Neutrophil (primary cell): Measurements from ENCODE around the gene RABGAP1L.

Source experiments
- H3K27ac ChIP-seq: fragments of 200-600 bp; sonication (generic); 2 replicates; pipeline ENCODE4 v1.5.1; 2016; ENCODE audit warnings: mild to moderate bottlenecking, moderate library complexity
- H3K27me3 ChIP-seq: fragments of 200-600 bp; sonication (generic); 2 replicates; pipeline ENCODE4 v1.6.0; 2016; ENCODE audit warnings: mild to moderate bottlenecking
- H3K36me3 ChIP-seq: fragments of 200-600 bp; sonication (generic); 2 replicates; pipeline ENCODE4 v1.5.1; 2017
- H3K4me1 ChIP-seq, 2 experiments: fragments of 200-600 bp in 1 of 2; sonication (generic) in 1 of 2; 1 replicate in 1 of 2; 2 replicates in 1 of 2; pipeline versions ENCODE4 v1.5.1 to v1.6.1; 2013 to 2016; ENCODE audit warnings: low read depth in 1 of 2, low read length in 1 of 2, mild to moderate bottlenecking in 1 of 2, moderate library complexity in 1 of 2; ENCODE audit not compliant: control insufficient read depth in 1 of 2, insufficient read depth in 1 of 2
- H3K4me3 ChIP-seq, 2 experiments: fragments of 200-600 bp in 1 of 2; sonication (generic) in 1 of 2; 1 replicate in 1 of 2; 2 replicates in 1 of 2; pipeline ENCODE4 v1.5.1; 2013 to 2016; ENCODE audit warnings: low read depth in 1 of 2, low read length in 1 of 2, mild to moderate bottlenecking in 1 of 2, moderate library complexity in 1 of 2
- H3K9me3 ChIP-seq: fragments of 200-600 bp; sonication (generic); 2 replicates; pipeline ENCODE4 v1.5.1; 2016
- CTCF ChIP-seq: fragments of 200-600 bp; sonication (generic); IDR thresholded peaks from 2 replicates; pipeline ENCODE4 v1.5.1; 2016; ENCODE audit warnings: antibody characterized with exemption

The RABGAP1L gene

GRCh38 chr1:174971902-174972301 lies 812.6 kb downstream of the RABGAP1L start:
- H3K27ac ChIP-seq = peak overlapping the region; percentile 67
- no peaks in the 10 kb centered on the region for H3K9me3 ChIP-seq
- no peaks in the 10 kb centered on the region for H3K27me3 ChIP-seq
- peaks cover 31% of the 10 kb centered on the region for H3K36me3 ChIP-seq
- no peak overlapping the region for H3K4me3 ChIP-seq
- no peak for TF ChIP-seq CTCF
- H3K4me1 ChIP-seq = peaks cover 36 to 40% of the 10 kb centered on the region in 2 experiments

DNA sequence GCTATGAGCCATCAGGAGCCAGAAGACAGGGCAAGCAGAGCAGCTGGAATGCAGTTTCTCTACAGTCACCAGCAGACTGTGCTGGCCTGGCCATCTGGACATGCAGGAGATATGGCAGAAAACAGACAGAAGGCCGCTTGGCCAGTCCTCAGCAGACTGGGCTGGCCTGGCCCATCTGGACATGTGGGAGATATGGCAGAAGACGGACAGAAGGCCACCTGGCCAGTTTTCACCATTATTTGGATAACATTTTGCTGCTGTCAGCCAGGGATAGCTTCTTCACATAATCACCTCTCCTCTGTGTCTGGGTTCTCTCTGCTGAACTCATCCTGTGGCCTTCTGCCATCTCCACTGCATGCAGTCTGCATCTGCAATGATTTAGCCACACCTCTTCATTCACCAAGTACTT lies 815.4 kb downstream of the RABGAP1L start:
- H3K4me3 ChIP-seq = no peak overlapping the region
- no peaks in the 10 kb centered on the region for H3K27me3 ChIP-seq
- H3K36me3 ChIP-seq = peaks cover 47% of the 10 kb centered on the region
- no peak for TF ChIP-seq CTCF
- H3K9me3 ChIP-seq = no peaks in the 10 kb centered on the region
- peaks cover 10 to 16% of the 10 kb centered on the region in 2 experiments for H3K4me1 ChIP-seq
- H3K27ac ChIP-seq = no peak overlapping the region

- Histone ChIP-seq H3K4me1 (peaks cover 10 to 16% of the 10 kb centered on the region in 2 experiments), H3K36me3 (peaks cover 44% of the 10 kb centered on the region), H3K27ac (peak overlapping the region; percentile 1), H3K27me3 (no peaks in the 10 kb centered on the region), H3K9me3 (no peaks in the 10 kb centered on the region), H3K4me3 (no peak overlapping the region)
- no peak for TF ChIP-seq CTCF
Measured at GRCh38 chr1:174975764-174976163, 816.4 kb downstream of the RABGAP1L start.

DNA sequence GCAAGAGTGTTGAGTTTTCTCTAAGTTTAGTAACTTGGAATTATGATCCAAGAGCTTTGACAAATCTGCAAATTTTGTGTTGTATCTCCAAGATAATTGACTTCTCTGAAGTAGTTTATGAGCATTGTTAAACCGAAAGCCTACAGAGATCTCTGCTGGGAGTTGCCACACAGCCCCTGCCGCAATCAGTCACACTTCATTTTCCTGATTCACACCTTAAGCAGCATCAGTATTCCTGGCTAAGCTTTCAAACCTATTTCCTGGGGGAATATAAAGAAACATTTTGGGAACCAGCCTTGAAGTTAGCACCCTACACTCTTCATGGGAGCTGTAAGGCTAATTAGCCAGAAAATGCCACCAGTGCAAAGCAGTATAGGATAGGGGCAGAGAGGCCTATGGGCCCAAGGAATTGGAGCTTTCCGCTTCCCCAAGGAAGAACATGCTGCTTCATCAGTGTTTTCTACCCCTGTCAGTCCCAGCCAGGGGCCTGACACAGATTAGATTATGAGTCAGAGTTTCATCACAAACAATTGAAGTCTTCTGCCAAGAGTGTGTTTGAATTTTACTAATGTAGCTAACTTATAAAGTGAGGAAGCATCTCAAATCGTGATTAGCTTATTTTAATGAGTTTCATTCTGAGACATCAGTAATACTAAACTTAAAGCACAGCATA lies 817.3 kb downstream of the RABGAP1L start:
- no peak for TF ChIP-seq CTCF
- H3K27ac ChIP-seq = no peak overlapping the region
- no peak overlapping the region for H3K4me3 ChIP-seq
- H3K9me3 ChIP-seq = no peaks in the 10 kb centered on the region
- H3K4me1 ChIP-seq = peaks cover 6 to 12% of the 10 kb centered on the region in 2 experiments
- peaks cover 45% of the 10 kb centered on the region for H3K36me3 ChIP-seq
- H3K27me3 ChIP-seq = no peaks in the 10 kb centered on the region

GRCh38 chr1:174982971-174983689 lies 823.8 kb downstream of the RABGAP1L start:
- Histone ChIP-seq H3K4me1 (peaks cover 3 to 4% of the 10 kb centered on the region in 2 experiments), H3K9me3 (no peaks in the 10 kb centered on the region), H3K27me3 (no peaks in the 10 kb centered on the region), H3K27ac (no peak overlapping the region), H3K4me3 (no peak overlapping the region), H3K36me3 (peaks cover 43% of the 10 kb centered on the region)
- peak; percentile 65 for TF ChIP-seq CTCF
